Fibroblast of skin of abdomen (primary cell): ENCODE data around the gene MARCO.
A peak's percentile ranks its signal among the peaks of the same experiment; 100 is the strongest.
"Not testable (repeated sequence)": the region's sequence is repeated elsewhere in the genome, so short reads cannot be mapped to it uniquely, and the experiment has no call there.

Experiments used
- DNase-seq: peaks from one replicate; pipeline ENCODE4 v3.0.0-alpha.2; 2013

MARCO gene

DNA sequence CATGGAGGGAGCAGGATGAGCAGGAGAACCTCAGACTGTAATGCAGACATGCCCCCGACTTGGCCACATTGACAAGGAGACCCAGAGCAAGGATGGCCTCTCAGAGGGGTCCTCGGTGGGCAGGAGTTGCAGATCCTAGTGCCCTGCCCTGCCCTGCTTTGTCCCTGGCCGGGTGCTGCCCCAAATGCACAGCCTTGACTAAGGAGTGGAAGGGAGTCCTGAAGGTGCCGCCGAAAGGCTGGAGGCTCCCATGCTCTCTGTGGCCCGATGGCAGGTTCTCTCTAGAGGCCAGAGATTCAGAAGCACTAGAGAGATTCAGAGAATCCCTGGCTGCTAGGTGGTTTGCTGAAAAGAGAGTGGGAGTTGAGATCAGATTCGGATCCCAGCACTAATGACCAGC, 64.4 kb downstream of the MARCO start:
- DNase-seq, result no peak

DNA sequence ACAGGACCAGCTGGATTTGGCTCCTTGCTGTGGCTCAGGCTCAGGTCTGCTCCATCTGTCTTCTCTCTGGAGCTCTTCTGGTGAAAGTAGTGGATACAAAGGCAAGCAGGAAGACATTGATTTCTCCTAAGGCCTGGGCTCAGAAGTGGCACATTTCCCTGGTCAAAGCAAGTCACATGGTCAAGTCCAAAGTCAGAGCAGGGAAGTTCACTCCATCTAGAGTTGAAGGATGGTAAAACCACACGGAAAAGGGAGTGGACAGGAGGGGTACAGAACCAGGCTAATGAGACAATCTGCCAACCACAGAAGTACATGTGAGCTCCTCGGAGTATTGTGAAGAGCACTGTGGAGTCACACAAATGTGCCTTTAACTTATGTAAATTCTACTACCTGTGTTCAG, 66.1 kb downstream of the MARCO start:
- no peak for DNase-seq

GRCh38 chr2:119009110-119009509, 67.1 kb downstream of the MARCO start:
- DNase-seq, result no peak

GRCh38 chr2:119010336-119010735, 68.3 kb downstream of the MARCO start:
- DNase-seq, result no peak

DNA sequence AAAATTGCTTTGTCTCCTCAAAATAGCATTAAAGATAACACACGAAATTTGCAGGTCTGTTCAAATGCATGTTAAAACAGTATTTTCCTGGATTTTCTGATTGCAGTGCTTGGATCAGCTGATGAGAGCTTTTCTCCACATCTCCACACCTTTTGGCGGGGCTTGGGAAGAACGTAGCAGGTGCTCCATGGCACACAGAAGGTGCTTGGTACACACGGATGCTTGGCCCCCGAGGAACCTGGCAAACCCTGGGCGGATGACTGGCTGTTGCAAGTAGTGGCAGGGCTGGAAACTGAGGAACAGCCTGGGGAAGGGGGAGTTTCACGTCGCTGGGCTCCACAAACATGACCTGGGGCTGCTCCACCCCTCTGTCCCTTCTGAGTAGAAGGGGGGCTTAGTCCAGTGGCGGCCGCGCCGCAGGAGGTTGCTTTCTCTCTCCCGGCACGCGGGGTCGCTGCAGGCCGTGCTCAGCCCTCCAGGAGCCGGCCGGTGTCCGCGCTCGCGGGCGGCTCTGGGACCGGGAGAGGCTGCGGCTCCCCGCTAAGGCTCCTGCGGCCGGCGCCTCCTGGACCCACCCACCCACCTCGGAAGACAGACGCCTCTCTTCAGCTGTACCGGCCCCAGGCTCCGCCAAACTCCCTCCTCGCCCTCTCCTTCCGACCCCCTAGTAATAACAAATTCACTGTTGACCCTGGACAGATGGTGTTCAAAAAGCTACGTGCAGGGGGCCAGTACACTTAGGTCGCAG, 69.3 kb downstream of the MARCO start:
- DNase-seq, result peak; percentile 34

DNA sequence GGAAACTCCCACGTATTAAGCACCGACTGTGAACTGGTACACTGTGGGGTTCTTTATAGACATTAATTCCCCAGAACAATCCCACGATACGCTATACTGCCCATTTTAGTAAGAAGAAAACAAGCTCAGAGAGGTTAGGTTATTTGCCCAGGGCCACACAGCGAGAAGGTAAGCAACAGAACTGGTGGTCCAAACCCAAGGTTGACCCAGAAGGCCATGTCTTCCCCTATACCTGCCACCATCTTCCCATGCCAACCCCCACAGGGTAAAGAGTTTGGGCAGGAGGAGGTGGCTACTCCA, 69.9 kb downstream of the MARCO start:
- DNase-seq, result no peak

- no peak for DNase-seq
Measured at GRCh38 chr2:119012345-119013301, 70.6 kb downstream of the MARCO start.

- DNase-seq, result no peak
Measured at GRCh38 chr2:119013671-119014070, 71.7 kb downstream of the MARCO start.

- DNase-seq, result no peak
Measured at GRCh38 chr2:119015845-119016244, 73.9 kb downstream of the MARCO start.

- DNase-seq, result no peak
Measured at GRCh38 chr2:119019521-119019920, 77.5 kb downstream of the MARCO start.

DNA sequence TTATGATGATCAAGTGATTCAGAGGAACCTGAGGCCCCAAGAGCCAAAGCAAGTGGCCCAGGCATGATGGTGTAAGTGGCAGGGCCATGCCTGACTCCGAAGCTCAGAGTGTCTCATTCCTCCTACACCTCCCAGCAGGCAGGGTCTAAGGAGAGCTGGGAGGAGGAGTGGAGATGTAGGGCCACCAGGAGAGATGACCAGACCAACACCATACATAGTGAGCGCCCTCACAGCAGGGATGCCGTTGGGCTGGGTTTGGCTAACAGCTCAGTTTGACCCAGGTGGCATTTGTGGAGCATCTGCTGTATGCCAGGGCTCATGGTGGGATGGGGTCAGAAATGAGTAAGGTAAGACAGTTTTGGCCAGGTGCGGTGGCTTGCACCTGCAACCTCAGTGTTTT, 80.7 kb downstream of the MARCO start:
- no peak for DNase-seq

- no peak for DNase-seq
Measured at GRCh38 chr2:119023534-119023933, 81.5 kb downstream of the MARCO start.

GRCh38 chr2:119024152-119024551, 82.2 kb downstream of the MARCO start:
- no peak for DNase-seq

GRCh38 chr2:119024568-119024967, 82.6 kb downstream of the MARCO start:
- DNase-seq, result no peak

DNA sequence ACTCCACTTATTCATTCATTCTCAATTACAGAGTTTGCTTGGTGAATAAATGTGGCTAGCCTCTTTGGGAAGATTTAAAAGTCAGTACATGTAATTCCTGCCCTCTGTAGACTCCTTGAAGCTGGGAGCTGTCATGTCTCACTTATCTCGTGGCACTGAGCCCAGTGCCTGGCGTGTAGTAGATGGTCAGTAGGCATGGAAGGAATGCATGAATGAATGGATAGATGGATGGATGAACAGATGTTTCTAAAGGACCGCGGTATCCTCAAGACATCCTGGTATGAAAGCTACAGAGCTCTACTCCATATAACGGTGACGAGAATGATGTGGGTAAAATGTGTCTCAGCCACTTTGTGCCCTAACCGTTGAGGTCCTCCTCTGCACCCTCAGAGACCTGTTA, 83.0 kb downstream of the MARCO start:
- DNase-seq, result no peak

DNA sequence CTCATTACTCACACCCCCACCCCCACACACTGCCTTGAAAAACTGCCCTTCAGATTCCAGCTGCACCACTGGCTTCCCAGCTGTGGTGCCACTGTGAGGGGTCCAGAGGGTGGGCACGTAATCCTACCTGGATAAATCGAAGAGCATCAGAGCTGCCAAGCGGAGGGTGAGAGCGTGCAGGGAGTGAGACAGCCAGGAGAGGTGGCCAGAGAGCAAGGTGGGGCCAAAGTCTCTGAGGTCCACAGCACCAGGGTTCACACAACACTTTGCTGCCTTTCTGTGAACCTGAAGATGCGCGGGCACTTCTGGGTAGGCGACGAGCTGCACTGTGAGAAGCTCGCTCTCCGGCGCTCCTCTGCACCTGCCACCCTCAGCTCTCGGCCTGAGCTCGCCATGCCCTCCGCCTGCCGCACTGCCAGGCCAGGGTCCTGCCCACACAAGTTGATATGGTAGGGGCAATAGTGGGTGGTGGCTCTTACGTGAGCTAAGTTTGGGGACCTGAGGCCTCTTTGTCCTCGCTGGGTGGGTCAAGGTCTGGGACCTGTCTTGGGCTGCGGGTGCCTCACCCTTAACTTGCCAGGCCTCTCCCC, 83.9 kb downstream of the MARCO start:
- no peak for DNase-seq

DNA sequence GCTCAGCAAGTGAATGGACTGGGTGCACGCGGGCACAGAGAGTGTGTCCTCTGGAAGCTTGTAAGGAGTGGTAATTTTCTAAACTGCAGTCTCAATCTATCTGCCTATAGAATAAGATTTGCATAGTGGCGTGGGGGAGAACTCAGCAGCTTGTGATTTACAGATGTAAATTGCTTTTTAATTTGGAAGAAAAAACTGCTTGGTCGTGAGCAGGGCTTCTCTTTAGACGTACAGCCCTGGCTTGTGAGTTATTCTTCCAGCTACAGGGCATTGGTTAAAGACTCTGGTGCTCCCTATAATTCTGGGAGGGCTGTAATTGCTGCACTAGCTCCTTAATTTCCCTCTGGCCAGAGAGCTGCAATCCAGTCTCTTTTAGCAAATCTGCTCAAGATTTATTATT, 84.9 kb downstream of the MARCO start:
- no peak for DNase-seq

GRCh38 chr2:119028327-119029174, 86.6 kb downstream of the MARCO start:
- peak; percentile 20 for DNase-seq

DNA sequence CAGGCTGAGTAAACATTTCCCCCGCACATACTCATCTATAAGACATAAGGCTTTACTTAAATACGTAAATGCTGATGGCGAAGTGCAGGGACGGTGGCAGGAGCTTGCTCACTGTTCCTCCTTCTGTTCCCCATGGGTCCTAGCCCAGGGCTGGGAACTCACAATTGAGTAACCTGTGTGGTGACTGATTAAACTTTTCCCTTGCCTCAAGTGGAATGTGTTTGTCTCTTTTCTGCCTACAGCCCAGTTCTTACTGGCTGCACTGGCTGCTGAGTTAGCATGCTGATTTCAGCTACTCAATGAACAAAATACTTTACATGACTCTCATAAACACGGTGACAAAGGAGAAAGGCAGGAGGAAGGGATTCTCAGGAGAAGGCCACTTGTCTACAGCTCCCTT, 87.3 kb downstream of the MARCO start:
- DNase-seq, result no peak

DNA sequence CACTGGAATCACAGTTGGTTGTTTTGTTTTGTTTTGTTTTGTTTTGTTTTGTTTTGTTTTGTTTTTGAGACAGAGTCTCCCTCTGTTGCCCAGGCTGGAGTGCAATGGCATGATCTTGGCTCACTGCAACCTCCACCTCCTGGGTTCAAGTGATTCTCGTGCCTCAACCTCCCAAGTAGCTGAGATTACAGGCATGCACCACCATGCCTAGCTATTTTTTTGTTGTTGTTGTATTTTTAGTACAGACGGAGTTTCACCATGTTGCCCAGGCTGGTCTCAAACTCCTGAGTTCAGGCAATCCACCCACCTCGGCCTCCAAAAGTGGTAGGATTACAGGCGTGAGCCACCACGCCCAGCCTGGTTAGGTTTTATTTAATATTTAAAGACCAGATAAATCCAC, 95.9 kb downstream of the MARCO start:
- DNase-seq, result not testable (repeated sequence)

GRCh38 chr2:119040730-119041129, 98.7 kb downstream of the MARCO start:
- DNase-seq, result no peak
